ENCODE results near the gene TRABD2B. TPM values are rescaled to one million over a fixed set of nuclear protein-coding genes. Genes with fewer than 3 reads are reported as not detected.

TRABD2B gene
- total RNA-seq, 1 experiment from 2014 or later: 0.05 TPM

DNA sequence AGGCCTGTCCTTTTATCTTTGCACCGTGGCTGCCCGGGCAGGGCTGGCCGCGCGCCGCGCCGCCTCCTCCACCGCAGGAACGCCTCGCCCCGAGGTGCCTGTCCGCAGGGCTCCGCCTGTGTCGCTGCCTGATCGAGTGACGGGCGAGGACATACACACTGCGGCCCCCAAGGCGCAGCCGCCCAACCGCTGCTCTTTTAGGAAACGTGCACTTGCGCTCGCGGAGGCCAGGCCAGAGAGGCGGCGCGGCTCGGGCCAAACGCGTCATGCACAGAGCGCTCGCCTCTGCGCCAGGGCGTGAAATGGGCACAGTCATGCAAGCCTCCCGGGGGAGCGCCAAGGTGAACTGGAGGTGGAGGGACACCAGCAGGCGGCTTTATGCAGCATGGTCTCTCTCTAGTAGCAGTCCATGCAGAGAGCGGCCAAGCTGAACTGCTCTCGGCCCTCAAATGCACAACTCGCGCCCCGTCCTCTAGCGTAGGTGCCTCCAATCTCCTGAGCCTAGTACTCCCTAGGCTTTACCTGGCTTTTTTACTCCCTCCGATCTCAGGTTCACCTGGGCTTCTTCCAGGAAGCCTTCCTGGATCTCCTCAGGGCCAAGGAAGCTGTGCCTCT, 12.9 kb downstream of the TRABD2B start:
- no peaks in the 10 kb centered on the region for H3K4me1 ChIP-seq (ENCODE audit: control insufficient read depth in 1 of 2, insufficient read depth in 2 of 2, low read length in 2 of 2)
- DNase-seq (ENCODE audit: low read depth, low spot score): no peak
- H3K27me3 ChIP-seq (ENCODE audit: insufficient read depth, low read length): no peaks in the 10 kb centered on the region
- H3K79me2 ChIP-seq (ENCODE audit: insufficient read depth, low read length): no peaks in the 10 kb centered on the region
- TF ChIP-seq EGR1 (IDR thresholded peaks at IDR 0.05; ENCODE audit: low read depth): no peak
- TF ChIP-seq ZFX (IDR thresholded peaks at IDR 0.05): no peak
- TF ChIP-seq, protein P1, sequence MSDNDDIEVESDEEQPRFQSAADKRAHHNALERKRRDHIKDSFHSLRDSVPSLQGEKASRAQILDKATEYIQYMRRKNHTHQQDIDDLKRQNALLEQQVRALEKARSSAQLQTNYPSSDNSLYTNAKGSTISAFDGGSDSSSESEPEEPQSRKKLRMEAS (IDR thresholded peaks at IDR 0.05): no peak
- intact Hi-C loops (cut with micrococcal nuclease): no loop called here
- ChIA-PET CTCF (no interaction called here), RAD21 (ENCODE audit: low non-redundant PET in 1 of 2, low total read pairs in 2 of 2, uncharacterized antibody in 2 of 2, unreplicated experiment in 2 of 2) (no interaction called here), POLR2A (no interaction called here)
- H3K4me2 ChIP-seq (ENCODE audit: low read length): no peak overlapping the region
- H2AFZ ChIP-seq (ENCODE audit: low read depth, low read length, poor library complexity, severe bottlenecking): no peak overlapping the region
- no peaks in the 10 kb centered on the region for H4K20me1 ChIP-seq (ENCODE audit: insufficient read depth)
- no peak overlapping the region for H3K9ac ChIP-seq (ENCODE audit: low read length)
- H3K9me3 ChIP-seq (ENCODE audit: control insufficient read depth in 1 of 2, insufficient read depth in 1 of 2, low read depth in 1 of 2, low read length in 2 of 2): no peaks in the 10 kb centered on the region
- H3K4me3 ChIP-seq (replicated peaks in 1 of 2; ENCODE audit: low read depth in 1 of 2, low read length in 2 of 2): no peak overlapping the region
- ATAC-seq: no peak
- H3K9me2 ChIP-seq (ENCODE audit: insufficient read depth): no peaks in the 10 kb centered on the region
- no TSS peak for BruUV-seq (replicated peaks)
- no peaks in the 10 kb centered on the region for H3K36me3 ChIP-seq (ENCODE audit: control insufficient read depth in 1 of 2, insufficient read depth in 2 of 2, low read length in 2 of 2)
- no peak overlapping the region for H3K27ac ChIP-seq (ENCODE audit: low read depth, low read length)

DNA sequence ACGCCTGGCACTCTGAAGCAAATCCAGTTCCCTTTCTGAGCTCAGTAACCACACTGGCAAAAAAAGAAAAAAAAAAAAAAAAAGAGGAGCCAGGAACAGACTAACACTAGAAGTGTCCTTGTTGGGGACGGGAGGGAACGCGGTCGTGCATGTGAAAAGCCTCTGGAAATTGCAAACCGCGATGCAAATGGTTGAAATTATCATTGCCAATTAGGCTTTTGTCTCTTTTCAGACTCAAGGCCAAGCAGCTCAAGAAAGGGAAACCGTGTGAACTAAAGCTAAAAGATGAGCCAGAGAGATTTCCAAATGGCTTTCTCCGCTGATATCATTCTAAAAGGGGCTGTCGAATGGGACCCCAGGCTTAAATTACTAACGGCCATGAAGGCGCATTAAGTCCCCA, 13.5 kb downstream of the TRABD2B start:
- POLR2A ChIA-PET: no interaction called here
- CTCF ChIA-PET: no interaction called here

More for the DNA sequence above, 13.5 kb downstream of the TRABD2B start:
- TF ChIP-seq SIN3A (IDR thresholded peaks at IDR 0.05; ENCODE audit: low read depth) (no peak), ZFX (IDR thresholded peaks at IDR 0.05) (no peak)
- H3K27me3 ChIP-seq (ENCODE audit: insufficient read depth, low read length): no peaks in the 10 kb centered on the region
- no peak for DNase-seq (ENCODE audit: low read depth, low spot score)
- no peak for ATAC-seq
- no peaks in the 10 kb centered on the region for H3K79me2 ChIP-seq (ENCODE audit: insufficient read depth, low read length)
- no peaks in the 10 kb centered on the region for H3K4me1 ChIP-seq (ENCODE audit: control insufficient read depth in 1 of 2, insufficient read depth in 2 of 2, low read length in 2 of 2)
- H3K4me2 ChIP-seq (ENCODE audit: low read length): no peak overlapping the region
- H4K20me1 ChIP-seq (ENCODE audit: insufficient read depth): no peaks in the 10 kb centered on the region
- no TSS peak for BruUV-seq (replicated peaks)
- no peak overlapping the region for H3K4me3 ChIP-seq (replicated peaks in 1 of 2; ENCODE audit: low read depth in 1 of 2, low read length in 2 of 2)
- intact Hi-C loops (cut with micrococcal nuclease): no loop called here
- RAD21 ChIA-PET (ENCODE audit: low non-redundant PET in 1 of 2, low total read pairs in 2 of 2, uncharacterized antibody in 2 of 2, unreplicated experiment in 2 of 2): no interaction called here
- H2AFZ ChIP-seq (ENCODE audit: low read depth, low read length, poor library complexity, severe bottlenecking): no peak overlapping the region
- H3K9me2 ChIP-seq (ENCODE audit: insufficient read depth): no peaks in the 10 kb centered on the region
- H3K36me3 ChIP-seq (ENCODE audit: control insufficient read depth in 1 of 2, insufficient read depth in 2 of 2, low read length in 2 of 2): no peaks in the 10 kb centered on the region
- H3K9ac ChIP-seq (ENCODE audit: low read length): no peak overlapping the region
- H3K9me3 ChIP-seq (ENCODE audit: control insufficient read depth in 1 of 2, insufficient read depth in 1 of 2, low read depth in 1 of 2, low read length in 2 of 2): no peaks in the 10 kb centered on the region
- no peak overlapping the region for H3K27ac ChIP-seq (ENCODE audit: low read depth, low read length)

All from HCT116 (cell line).